Activated B cell treated with CpG ODN at 0.5 μM for 24 hours (primary cell): Measurements from ENCODE around the gene LDB3. TPM values are rescaled to one million over a fixed set of nuclear protein-coding genes. Genes with fewer than 3 reads are reported as not detected.

Experiments used
- ATAC-seq: fragments of 200-7000 bp; cut with Tn5 transposase; one replicate; pipeline ENCODE4 v1.10.0; 2021; ENCODE audit warnings: low read depth, mild to moderate bottlenecking, moderate library complexity
- CTCF ChIA-PET: fragments of 350-600 bp; sonication (Branson Sonifier 250); formaldehyde crosslinking; loops from one replicate; lab custom pipeline; 2021; ENCODE audit warnings: antibody characterized with exemption; lab: Charles Lee
- POLR2A ChIA-PET: fragments of 350-600 bp; sonication (Branson Sonifier 250); formaldehyde crosslinking; loops from one replicate; lab custom pipeline; 2021; ENCODE audit warnings: antibody characterized with exemption; lab: Charles Lee
- DNase-seq: peaks from one replicate; pipeline ENCODE4 v3.0.0; 2022
- H3K27ac Mint-ChIP-seq: one replicate; pipeline ENCODE4 v1.8.0; 2020; ENCODE audit warnings: mixed read lengths
- H3K27me3 Mint-ChIP-seq: one replicate; pipeline ENCODE4 v1.8.0; 2021; ENCODE audit warnings: mixed read lengths
- H3K36me3 Mint-ChIP-seq: one replicate; pipeline ENCODE4 v1.8.0; 2021; ENCODE audit warnings: low read depth, mixed read lengths
- H3K4me1 Mint-ChIP-seq: one replicate; pipeline ENCODE4 v1.8.0; 2021; ENCODE audit warnings: mixed read lengths
- H3K4me3 Mint-ChIP-seq: one replicate; pipeline ENCODE4 v1.8.0; 2020; ENCODE audit warnings: mild to moderate bottlenecking, mixed read lengths
- H3K9me3 Mint-ChIP-seq: one replicate; pipeline ENCODE4 v1.8.0; 2020; ENCODE audit warnings: mixed read lengths
- intact Hi-C: fragments of 100-400 bp; cut with micrococcal nuclease; formaldehyde crosslinking; loops from one replicate; pipeline ENCODE4 v1.15.1; 2024
- total RNA-seq: library from RNA; stranded (reverse); gene quantifications from 2 replicates; pipeline ENCODE4 v1.2.3, GENCODE V29; 2022
- TF ChIP-seq, protein P1 (sequence below): fragments of 200-600 bp; IDR thresholded peaks from one replicate; pipeline ENCODE4 v1.8.0; 2022; ENCODE audit warnings: antibody characterized with exemption, mild to moderate bottlenecking

The LDB3 gene
- total RNA-seq, 1 donor from 2014 or later = not detected

DNA sequence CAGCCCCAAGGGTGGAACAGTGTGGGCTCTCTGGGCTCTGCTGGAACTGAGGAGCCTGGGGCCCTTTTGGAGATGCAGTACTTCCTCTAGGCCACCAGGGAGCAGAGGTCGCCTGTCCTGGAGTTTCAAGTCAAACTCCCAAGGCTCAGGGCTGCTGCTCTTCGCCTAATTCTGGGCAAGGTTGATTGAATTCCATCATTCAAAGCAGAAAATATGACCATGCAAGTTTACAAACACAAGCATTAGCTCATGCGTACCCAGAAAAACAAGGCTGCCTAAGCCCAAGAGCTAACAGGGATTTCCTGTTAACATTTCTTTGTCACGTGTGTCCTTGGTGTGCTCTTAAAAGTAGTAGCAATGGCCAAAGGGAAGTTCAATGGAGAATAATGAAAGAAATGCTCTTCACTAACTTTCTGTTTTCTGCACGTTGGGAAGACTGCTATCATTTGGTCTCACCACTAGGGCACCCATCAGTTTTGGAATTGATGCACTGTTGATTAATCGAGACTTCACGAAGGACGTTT, 20.1 kb downstream of the LDB3 start:
- Mint-ChIP-seq H3K4me3 (peak overlapping the region; percentile 24), H3K27ac (no peak overlapping the region), H3K9me3 (no peaks in the 10 kb centered on the region), H3K36me3 (no peaks in the 10 kb centered on the region), H3K27me3 (peaks cover 6% of the 10 kb centered on the region), H3K4me1 (peaks cover 2% of the 10 kb centered on the region)
- POLR2A ChIA-PET = no interaction called here
- CTCF ChIA-PET = interaction anchor here (1.0 to 3.4 kb wide), 3 partner anchors 11 to 251 kb away, joined by 3 to 13 read pairs (median 7); no protein-coding TSS in a partner anchor
- peak; percentile 32 for DNase-seq
- ATAC-seq = peak; percentile 93
- intact Hi-C loops = loop anchor here (1.0 kb wide), 2 partner anchors 211 to 251 kb away; no protein-coding TSS in a partner anchor
- TF ChIP-seq, protein P1, sequence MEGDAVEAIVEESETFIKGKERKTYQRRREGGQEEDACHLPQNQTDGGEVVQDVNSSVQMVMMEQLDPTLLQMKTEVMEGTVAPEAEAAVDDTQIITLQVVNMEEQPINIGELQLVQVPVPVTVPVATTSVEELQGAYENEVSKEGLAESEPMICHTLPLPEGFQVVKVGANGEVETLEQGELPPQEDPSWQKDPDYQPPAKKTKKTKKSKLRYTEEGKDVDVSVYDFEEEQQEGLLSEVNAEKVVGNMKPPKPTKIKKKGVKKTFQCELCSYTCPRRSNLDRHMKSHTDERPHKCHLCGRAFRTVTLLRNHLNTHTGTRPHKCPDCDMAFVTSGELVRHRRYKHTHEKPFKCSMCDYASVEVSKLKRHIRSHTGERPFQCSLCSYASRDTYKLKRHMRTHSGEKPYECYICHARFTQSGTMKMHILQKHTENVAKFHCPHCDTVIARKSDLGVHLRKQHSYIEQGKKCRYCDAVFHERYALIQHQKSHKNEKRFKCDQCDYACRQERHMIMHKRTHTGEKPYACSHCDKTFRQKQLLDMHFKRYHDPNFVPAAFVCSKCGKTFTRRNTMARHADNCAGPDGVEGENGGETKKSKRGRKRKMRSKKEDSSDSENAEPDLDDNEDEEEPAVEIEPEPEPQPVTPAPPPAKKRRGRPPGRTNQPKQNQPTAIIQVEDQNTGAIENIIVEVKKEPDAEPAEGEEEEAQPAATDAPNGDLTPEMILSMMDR = peak; percentile 59

DNA sequence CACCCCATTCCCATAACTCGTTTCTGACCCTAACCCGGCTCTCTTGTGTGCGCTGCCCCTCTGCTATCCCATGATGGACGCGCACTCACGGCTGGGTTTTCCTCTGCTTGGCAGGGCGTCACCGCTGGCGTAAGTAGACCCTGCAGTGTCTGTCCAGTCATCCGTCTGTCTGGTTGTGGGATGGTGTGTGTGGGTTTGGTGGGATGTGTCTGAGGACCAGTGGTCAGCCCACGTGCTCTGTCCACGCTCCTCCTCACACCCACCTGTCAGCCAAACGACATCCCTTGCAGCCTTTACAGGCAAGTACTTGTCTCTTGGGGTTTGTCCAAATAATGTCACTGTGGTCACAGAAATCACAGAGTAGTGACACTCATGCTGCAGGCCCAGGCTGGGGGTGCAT, 20.8 kb downstream of the LDB3 start:
- intact Hi-C loops = no loop called here
- TF ChIP-seq, protein P1 = no peak
- CTCF ChIA-PET = interaction anchor here (1.0 to 3.4 kb wide), 2 partner anchors 211 to 250 kb away, joined by 7 to 13 read pairs; no protein-coding TSS in a partner anchor
- Mint-ChIP-seq H3K27ac (no peak overlapping the region), H3K36me3 (no peaks in the 10 kb centered on the region), H3K27me3 (peaks cover 6% of the 10 kb centered on the region), H3K4me3 (no peak overlapping the region), H3K4me1 (peaks cover 2% of the 10 kb centered on the region), H3K9me3 (no peaks in the 10 kb centered on the region)
- POLR2A ChIA-PET = no interaction called here
- DNase-seq (no peak), ATAC-seq (no peak)

DNA sequence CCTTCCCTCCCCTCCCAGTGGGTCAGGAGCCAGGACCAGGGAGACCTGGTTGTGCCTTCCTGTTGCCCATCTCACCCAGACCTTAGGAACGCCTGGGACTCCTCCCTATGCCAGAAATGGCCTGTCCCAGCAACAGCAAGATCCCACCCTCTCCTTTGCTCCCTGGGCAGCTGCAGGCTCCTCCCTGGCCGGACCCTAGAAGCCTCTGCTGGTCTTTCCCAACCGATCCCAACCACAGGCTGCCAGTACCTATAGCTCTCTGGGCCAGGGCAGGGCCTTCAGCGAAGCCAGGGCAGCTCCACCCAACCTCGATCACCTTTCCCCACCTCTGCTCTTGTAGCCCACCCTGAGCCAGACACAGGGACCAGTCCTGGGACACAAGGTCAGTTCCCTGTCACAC, 21.9 kb downstream of the LDB3 start:
- no peak for DNase-seq
- no peaks in the 10 kb centered on the region for H3K36me3 Mint-ChIP-seq
- no peak overlapping the region for H3K4me3 Mint-ChIP-seq
- H3K4me1 Mint-ChIP-seq = peaks cover 2% of the 10 kb centered on the region
- no peak overlapping the region for H3K27ac Mint-ChIP-seq
- no peak for ATAC-seq
- ChIA-PET CTCF (interaction anchor here (3.4 kb wide), 1 partner anchor 209 kb away, joined by 13 read pairs; no protein-coding TSS in a partner anchor), POLR2A (no interaction called here)
- no peaks in the 10 kb centered on the region for H3K9me3 Mint-ChIP-seq
- TF ChIP-seq, protein P1 = no peak
- peaks cover 6% of the 10 kb centered on the region for H3K27me3 Mint-ChIP-seq
- intact Hi-C loops = loop anchor here (5.0 kb wide), 1 partner anchor 288 kb away; no protein-coding TSS in a partner anchor

DNA sequence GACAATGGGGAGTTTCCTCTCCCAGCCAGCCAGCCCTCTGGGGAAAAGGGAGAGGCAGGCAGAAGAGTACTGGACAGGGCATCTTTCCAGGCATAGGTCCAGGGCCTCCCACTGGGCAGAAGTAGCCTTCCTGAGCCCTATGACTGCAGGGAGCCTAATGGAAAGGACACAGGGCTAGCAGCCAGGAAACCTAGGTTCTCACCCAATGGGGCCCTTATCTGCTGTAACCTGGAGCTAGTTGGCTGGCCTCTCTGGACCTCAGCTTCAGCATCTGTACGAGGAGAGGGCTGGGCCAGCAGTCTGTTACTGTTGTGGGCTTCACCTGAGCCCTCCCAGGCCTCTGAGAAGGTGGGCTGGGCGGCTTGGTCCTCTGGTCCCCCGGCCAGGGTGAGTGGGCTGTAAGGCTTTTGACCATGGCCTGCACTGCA, 22.4 kb downstream of the LDB3 start:
- ATAC-seq = no peak
- peaks cover 2% of the 10 kb centered on the region for H3K4me1 Mint-ChIP-seq
- H3K27me3 Mint-ChIP-seq = peaks cover 2% of the 10 kb centered on the region
- no peak overlapping the region for H3K27ac Mint-ChIP-seq
- TF ChIP-seq, protein P1 = no peak
- no peak overlapping the region for H3K4me3 Mint-ChIP-seq
- no peaks in the 10 kb centered on the region for H3K36me3 Mint-ChIP-seq
- CTCF ChIA-PET = interaction anchor here (3.4 kb wide), 1 partner anchor 209 kb away, joined by 13 read pairs; no protein-coding TSS in a partner anchor
- intact Hi-C loops = loop anchor here (5.0 kb wide), 1 partner anchor 288 kb away; no protein-coding TSS in a partner anchor
- no peak for DNase-seq
- POLR2A ChIA-PET = no interaction called here
- H3K9me3 Mint-ChIP-seq = no peaks in the 10 kb centered on the region

DNA sequence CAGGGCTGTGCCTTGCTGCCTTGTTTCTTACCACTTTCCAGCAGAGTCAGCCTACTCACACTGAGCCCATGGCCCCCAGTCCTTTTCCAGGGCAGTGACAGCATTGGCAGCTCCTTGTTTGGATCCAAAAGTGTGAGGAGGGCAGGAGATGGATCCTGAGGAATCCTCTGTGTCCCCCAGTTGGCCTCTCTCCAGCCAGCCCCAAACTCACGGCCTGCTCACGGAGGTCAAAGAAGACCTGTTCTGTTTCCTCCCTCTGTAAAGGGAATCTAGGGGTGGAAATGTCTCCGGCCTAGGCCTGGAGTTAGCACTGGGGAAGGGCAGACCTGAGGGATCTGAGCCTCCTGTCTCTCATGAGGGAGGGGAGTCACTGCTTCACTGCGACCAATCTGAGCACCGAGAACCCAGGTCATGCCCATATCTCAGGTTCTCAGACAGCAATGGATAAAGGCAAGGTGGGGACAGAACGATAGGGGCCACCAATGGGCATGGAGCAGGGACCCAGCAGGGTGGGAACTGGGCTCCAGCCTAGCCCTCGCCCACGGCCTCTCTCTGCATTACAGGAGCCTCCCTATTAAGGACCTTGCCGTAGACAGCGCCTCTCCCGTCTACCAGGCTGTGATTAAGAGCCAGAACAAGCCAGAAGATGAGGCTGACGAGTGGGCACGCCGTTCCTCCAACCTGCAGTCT, 23.2 kb downstream of the LDB3 start:
- Mint-ChIP-seq H3K9me3 (no peaks in the 10 kb centered on the region), H3K27ac (no peak overlapping the region), H3K36me3 (no peaks in the 10 kb centered on the region), H3K4me1 (peaks cover 2% of the 10 kb centered on the region), H3K4me3 (no peak overlapping the region), H3K27me3 (peaks cover 2% of the 10 kb centered on the region)
- TF ChIP-seq, protein P1 = no peak
- no peak for DNase-seq
- no peak for ATAC-seq
- intact Hi-C loops = loop anchor here (5.0 kb wide), 1 partner anchor 289 kb away; no protein-coding TSS in a partner anchor
- CTCF ChIA-PET = interaction anchor here (3.4 kb wide), 1 partner anchor 208 kb away, joined by 13 read pairs; no protein-coding TSS in a partner anchor
- POLR2A ChIA-PET = no interaction called here
